Central memory CD8-positive, alpha-beta T cell (primary cell): Measurements from ENCODE around the gene SRM.
"Not testable (repeated sequence)": the region's sequence is repeated elsewhere in the genome, so short reads cannot be mapped to it uniquely, and the experiment has no call there.

Experiments used
- ATAC-seq: fragments of 150-1000 bp; cut with Tn5 transposase; replicated peaks from 2 replicates; pipeline ENCODE4 v1.10.0; 2022; ENCODE audit warnings: mild to moderate bottlenecking, moderate FRiP score, moderate number of reproducible peaks; ENCODE audit not compliant: poor library complexity, severe bottlenecking; ENCODE audit errors: extremely low read depth
- DNase-seq, 2 donors: peaks; one replicate each; pipeline ENCODE4 v3.0.0; 2021; ENCODE audit warnings: low spot score in 2 of 2
- H3K27ac Mint-ChIP-seq: one replicate; pipeline ENCODE4 v1.8.0; 2022; ENCODE audit warnings: low read depth, mild to moderate bottlenecking, moderate library complexity, mixed read lengths
- H3K27me3 Mint-ChIP-seq: one replicate; pipeline ENCODE4 v1.8.0; 2022; ENCODE audit warnings: mixed read lengths
- H3K36me3 Mint-ChIP-seq: one replicate; pipeline ENCODE4 v1.8.0; 2022; ENCODE audit warnings: mild to moderate bottlenecking, moderate library complexity, mixed read lengths; ENCODE audit not compliant: insufficient read depth
- H3K4me1 Mint-ChIP-seq: one replicate; pipeline ENCODE4 v1.8.0; 2022; ENCODE audit warnings: mixed read lengths
- H3K4me3 Mint-ChIP-seq: one replicate; pipeline ENCODE4 v1.8.0; 2022; ENCODE audit warnings: mild to moderate bottlenecking, moderate library complexity, mixed read lengths
- H3K9me3 Mint-ChIP-seq: one replicate; pipeline ENCODE4 v1.8.0; 2022; ENCODE audit warnings: mixed read lengths

SRM gene

GRCh38 chr1:11059155-11059967 lies 457 bp downstream of the SRM start:
- ATAC-seq, result peak; percentile 10

GRCh38 chr1:11058595-11059154 lies 1.1 kb downstream of the SRM start:
- H3K4me1 Mint-ChIP-seq, result peaks cover 35% of the 10 kb centered on the region
- H3K27ac Mint-ChIP-seq, result peak overlapping the region; percentile 86
- H3K4me3 Mint-ChIP-seq, result peak overlapping the region; percentile 96
- H3K36me3 Mint-ChIP-seq, result peaks cover 24% of the 10 kb centered on the region
- H3K27me3 Mint-ChIP-seq, result no peaks in the 10 kb centered on the region
- DNase-seq (no peak), ATAC-seq (no peak)
- no peaks in the 10 kb centered on the region for H3K9me3 Mint-ChIP-seq

More at GRCh38 chr1:11059155-11059967, 457 bp downstream of the SRM start:
- Mint-ChIP-seq H3K27ac (peak overlapping the region; percentile 86), H3K9me3 (no peaks in the 10 kb centered on the region), H3K36me3 (peaks cover 23% of the 10 kb centered on the region), H3K4me3 (peak overlapping the region; percentile 96), H3K27me3 (no peaks in the 10 kb centered on the region), H3K4me1 (peaks cover 35% of the 10 kb centered on the region)
- peak in 1 of 2 donors; percentile 24 for DNase-seq

GRCh38 chr1:11058026-11058425 lies 1.8 kb downstream of the SRM start:
- ATAC-seq, result no peak
- Mint-ChIP-seq H3K4me1 (peaks cover 30% of the 10 kb centered on the region), H3K36me3 (peaks cover 26% of the 10 kb centered on the region)

GRCh38 chr1:11057477-11057876 lies 2.3 kb downstream of the SRM start:
- H3K27ac Mint-ChIP-seq, result no peak overlapping the region

More at GRCh38 chr1:11058026-11058425, 1.8 kb downstream of the SRM start:
- H3K4me3 Mint-ChIP-seq, result peak overlapping the region; percentile 96
- H3K9me3 Mint-ChIP-seq, result no peaks in the 10 kb centered on the region
- DNase-seq, result no peak
- H3K27ac Mint-ChIP-seq, result no peak overlapping the region
- no peaks in the 10 kb centered on the region for H3K27me3 Mint-ChIP-seq

GRCh38 chr1:11056504-11056903 lies 3.3 kb downstream of the SRM start:
- Mint-ChIP-seq H3K27ac (no peak overlapping the region), H3K4me1 (peaks cover 25% of the 10 kb centered on the region), H3K9me3 (no peaks in the 10 kb centered on the region), H3K4me3 (no peak overlapping the region), H3K36me3 (peaks cover 24% of the 10 kb centered on the region), H3K27me3 (no peaks in the 10 kb centered on the region)
- DNase-seq (no peak), ATAC-seq (no peak)

More at GRCh38 chr1:11057477-11057876, 2.3 kb downstream of the SRM start:
- peaks cover 24% of the 10 kb centered on the region for H3K4me1 Mint-ChIP-seq
- peaks cover 25% of the 10 kb centered on the region for H3K36me3 Mint-ChIP-seq
- no peak overlapping the region for H3K4me3 Mint-ChIP-seq
- H3K9me3 Mint-ChIP-seq, result no peaks in the 10 kb centered on the region
- no peak for DNase-seq
- no peak for ATAC-seq
- no peaks in the 10 kb centered on the region for H3K27me3 Mint-ChIP-seq

- DNase-seq (no peak), ATAC-seq (no peak)
- Mint-ChIP-seq H3K36me3 (peaks cover 23% of the 10 kb centered on the region), H3K27ac (no peak overlapping the region), H3K27me3 (no peaks in the 10 kb centered on the region), H3K4me1 (peaks cover 18% of the 10 kb centered on the region), H3K9me3 (no peaks in the 10 kb centered on the region), H3K4me3 (no peak overlapping the region)
Observed at GRCh38 chr1:11055676-11056075, 4.1 kb downstream of the SRM start.

- H3K27me3 Mint-ChIP-seq, result no peaks in the 10 kb centered on the region
Observed at GRCh38 chr1:11054666-11055065, 5.2 kb downstream of the SRM start.

GRCh38 chr1:11054181-11054580 lies 5.6 kb downstream of the SRM start:
- Mint-ChIP-seq H3K4me1 (peaks cover 11% of the 10 kb centered on the region), H3K4me3 (no peak overlapping the region), H3K27ac (no peak overlapping the region)

More at GRCh38 chr1:11054666-11055065, 5.2 kb downstream of the SRM start:
- H3K4me1 Mint-ChIP-seq, result peaks cover 14% of the 10 kb centered on the region
- no peaks in the 10 kb centered on the region for H3K9me3 Mint-ChIP-seq
- H3K4me3 Mint-ChIP-seq, result no peak overlapping the region
- ATAC-seq (no peak), DNase-seq (no peak)
- H3K36me3 Mint-ChIP-seq, result peaks cover 18% of the 10 kb centered on the region
- H3K27ac Mint-ChIP-seq, result no peak overlapping the region

GRCh38 chr1:11053758-11054137 lies 6.1 kb downstream of the SRM start:
- Mint-ChIP-seq H3K9me3 (no peaks in the 10 kb centered on the region), H3K4me1 (peaks cover 7% of the 10 kb centered on the region), H3K4me3 (no peak overlapping the region), H3K36me3 (peaks cover 15% of the 10 kb centered on the region), H3K27ac (no peak overlapping the region), H3K27me3 (no peaks in the 10 kb centered on the region)
- no peak for ATAC-seq
- no peak for DNase-seq

More at GRCh38 chr1:11054181-11054580, 5.6 kb downstream of the SRM start:
- DNase-seq (no peak), ATAC-seq (no peak)
- H3K36me3 Mint-ChIP-seq, result peaks cover 18% of the 10 kb centered on the region
- H3K27me3 Mint-ChIP-seq, result no peaks in the 10 kb centered on the region
- H3K9me3 Mint-ChIP-seq, result no peaks in the 10 kb centered on the region

- ATAC-seq, result no peak
- Mint-ChIP-seq H3K27ac (no peak overlapping the region), H3K36me3 (peaks cover 13% of the 10 kb centered on the region)
Observed at GRCh38 chr1:11052839-11053757, 6.7 kb downstream of the SRM start.

GRCh38 chr1:11051781-11052511 lies 7.9 kb downstream of the SRM start:
- no peak overlapping the region for H3K4me3 Mint-ChIP-seq
- peaks cover 6% of the 10 kb centered on the region for H3K4me1 Mint-ChIP-seq
- H3K27ac Mint-ChIP-seq, result no peak overlapping the region
- ATAC-seq (no peak), DNase-seq (no peak)
- H3K9me3 Mint-ChIP-seq, result no peaks in the 10 kb centered on the region
- H3K36me3 Mint-ChIP-seq, result peaks cover 12% of the 10 kb centered on the region
- no peaks in the 10 kb centered on the region for H3K27me3 Mint-ChIP-seq

More at GRCh38 chr1:11052839-11053757, 6.7 kb downstream of the SRM start:
- Mint-ChIP-seq H3K4me1 (peaks cover 6% of the 10 kb centered on the region), H3K27me3 (no peaks in the 10 kb centered on the region), H3K9me3 (no peaks in the 10 kb centered on the region), H3K4me3 (no peak overlapping the region)
- DNase-seq, result no peak

GRCh38 chr1:11051121-11051520 lies 8.7 kb downstream of the SRM start:
- H3K36me3 Mint-ChIP-seq, result peaks cover 10% of the 10 kb centered on the region
- H3K27ac Mint-ChIP-seq, H3K4me3 Mint-ChIP-seq, H3K9me3 Mint-ChIP-seq, H3K27me3 Mint-ChIP-seq, ATAC-seq, DNase-seq, H3K4me1 Mint-ChIP-seq: not testable (repeated sequence)
